Heart left ventricle (tissue), 16 donors: ENCODE results near the gene GBA3. TPM values are rescaled to one million over a fixed set of nuclear protein-coding genes. Genes with fewer than 3 reads are reported as not detected.

Experiments
- ATAC-seq, 4 donors: fragments of 200-7000 bp; cut with Tn5 transposase; one replicate each; pipeline ENCODE4 v1.9.1; 2020 to 2022; ENCODE audit warnings: moderate library complexity in 4 of 4, mild to moderate bottlenecking in 3 of 4, moderate number of reproducible peaks in 1 of 4
- DNase-seq, 5 donors: peaks; one replicate each; pipeline ENCODE4 v3.0.0-alpha.2; 2020
- H3K27ac ChIP-seq, 12 donors: fragments of 200-600 bp; sonication (generic) in 4 of 12; one replicate each; pipeline versions ENCODE4 v1.5.0 to v1.8.0; 2016 to 2022; ENCODE audit warnings: mild to moderate bottlenecking in 2 of 12
- H3K27me3 ChIP-seq, 9 donors: fragments of 200-600 bp; sonication (generic) in 2 of 9; one replicate each; pipeline versions ENCODE4 v1.5.1 to v1.8.0; 2016 to 2022; ENCODE audit warnings: mild to moderate bottlenecking in 3 of 9
- H3K36me3 ChIP-seq, 9 donors: fragments of 200-600 bp; sonication (generic) in 2 of 9; one replicate each; pipeline versions ENCODE4 v1.5.0 to v1.8.0; 2018 to 2022; ENCODE audit warnings: mild to moderate bottlenecking in 2 of 9
- H3K4me1 ChIP-seq, 12 donors: fragments of 200-600 bp; sonication (generic) in 4 of 12; one replicate each; pipeline versions ENCODE4 v1.5.0 to v1.8.0; 2016 to 2022; ENCODE audit warnings: mild to moderate bottlenecking in 3 of 12
- H3K4me3 ChIP-seq, 12 donors: fragments of 200-600 bp; sonication (generic) in 4 of 12; one replicate each; pipeline versions ENCODE4 v1.5.0 to v1.8.0; 2017 to 2022; ENCODE audit warnings: mild to moderate bottlenecking in 9 of 12, moderate library complexity in 4 of 12
- H3K9me3 ChIP-seq, 12 donors: fragments of 200-600 bp; sonication (generic) in 4 of 12; one replicate each; pipeline versions ENCODE4 v1.5.0 to v1.8.0; 2016 to 2022; ENCODE audit warnings: mild to moderate bottlenecking in 1 of 12
- CTCF ChIP-seq, 12 donors: fragments of 200-600 bp; sonication (generic) in 4 of 12; IDR thresholded peaks; one replicate each; pipeline versions ENCODE4 v1.5.0 to v1.8.0; 2018 to 2022; ENCODE audit warnings: antibody characterized with exemption in 12 of 12, mild to moderate bottlenecking in 5 of 12
- POLR2A ChIP-seq, 2 donors: fragments of 450-650 bp; IDR thresholded peaks; one replicate each; pipeline ENCODE4 v1.6.1; 2017; ENCODE audit warnings: antibody characterized with exemption in 2 of 2, mild to moderate bottlenecking in 2 of 2, moderate library complexity in 2 of 2
- WGBS, 4 donors: extraction: QIAGEN DNeasy Blood & Tissue Kit in 2 of 4; methylation state at CpG; one replicate each; pipeline versions ENCODE4 v1.1.5 to v1.1.7; 2013 to 2018; 5-methylcytosine and 5-hydroxymethylcytosine counted together
- intact Hi-C, 10 donors: fragments of 100-400 bp; cut with DNase I; formaldehyde crosslinking; loops; one replicate each; pipeline versions ENCODE4 v1.11.1 to v1.14.2; 2022
- polyA plus RNA-seq, 2 donors: library from polyadenylated mRNA; stranded (reverse); fragments of 200-250 nt; gene quantifications; one replicate each; pipeline ENCODE4 v1.2.3, GENCODE V29; 2013
- total RNA-seq, 9 donors: library from RNA; depleted of rRNA in 2 of 9; stranded (reverse); fragments of >200 nt in 2 of 9; fragmentation: NEBNext Ultra II Directional in 3 of 9; extraction: Animal tissue kit (Norgen Biotek cat#: 25700) in 3 of 9; gene quantifications; one replicate each; pipeline versions ENCODE4 v1.1.0 to v1.2.4, GENCODE V29; 2016 to 2023
- donor health status: ischemic (EF 13 %, LVEDD 7.1; RV severe dilation, severe dysfunction).
- donor health status: healthy with polysubstance abuse.
- donor health status: DM: no; HTN: yes; CAD: no.
- donor health status: DM: no; HTN: no; CAD: no.
- donor health status: ischemic (EF 25% LVEDD 6.9; RV normal size, moderate dysfunction).
- donor health status: ischemic (EF 25% LVEDD 5.7; RV mildly dilated, moderate dysfunction).
- donor health status: healthy.
- donor health status: DM: yes; HTN: yes; CAD: no.
- donor health status: ischemic (EF 35%, LVEDD 5.7; RV mildly dilated, moderate dysfunction).
- donor health status: nonischemic (EF 11% LVEDD 7.7; RV severe dilation, severe dysfunction).
- donor health status: DM: yes; HTN: yes; CAD: no.
- donor health status: PGD.
- donor health status: ischemic (EF 29% LVEDD 5.4; RV normal size, mild dysfunction).
- donor health status: nonischemic (EF 23%, LVEDD 6.1; RV moderate dilation, normal function).

Gene GBA3
- total and polyA plus RNA-seq, 11 donors: 0.16 TPM; not detected in 10

- TF ChIP-seq CTCF (IDR thresholded peaks at IDR 0.05): no peak
- no peak for TF ChIP-seq POLR2A (IDR thresholded peaks at IDR 0.05)
These were observed 131.4 kb downstream of the GBA3 start for GRCh38 chr4:22824091-22824490.

GRCh38 chr4:22842360-22843018 is 149.8 kb downstream of the GBA3 start:
- no peak overlapping the region for H3K27ac ChIP-seq
- no peak overlapping the region for H3K4me3 ChIP-seq
- no peaks in the 10 kb centered on the region for H3K36me3 ChIP-seq
- intact Hi-C loops: no loop called here
- ATAC-seq (no peak), DNase-seq (no peak)
- TF ChIP-seq POLR2A (IDR thresholded peaks at IDR 0.05): no peak
- TF ChIP-seq CTCF (IDR thresholded peaks at IDR 0.05): no peak
- H3K27me3 ChIP-seq: no peaks in the 10 kb centered on the region
- peaks cover 0 to 7% (median 0%) of the 10 kb centered on the region in 12 donors for H3K9me3 ChIP-seq
- 63 to 67% (median 66%) methylated on average over 5 of the region's 5 CpGs for WGBS, 4 donors
- no peaks in the 10 kb centered on the region for H3K4me1 ChIP-seq

More at GRCh38 chr4:22824091-22824490, 131.4 kb downstream of the GBA3 start:
- Histone ChIP-seq H3K27ac (no peak overlapping the region), H3K9me3 (no peaks in the 10 kb centered on the region), H3K27me3 (no peaks in the 10 kb centered on the region), H3K36me3 (no peaks in the 10 kb centered on the region), H3K4me1 (no peaks in the 10 kb centered on the region), H3K4me3 (no peak overlapping the region)
- intact Hi-C loops: no loop called here
- ATAC-seq (no peak), DNase-seq (no peak)
- WGBS, 4 donors: 88 to 91% (median 90%) methylated on average over 6 of the region's 6 CpGs

- DNase-seq (no peak), ATAC-seq (no peak)
- intact Hi-C loops: no loop called here
- WGBS, 4 donors: 90 to 96% (median 93%) methylated on average over 1 of the region's 1 CpG
- H3K27me3 ChIP-seq: no peaks in the 10 kb centered on the region
- H3K36me3 ChIP-seq: no peaks in the 10 kb centered on the region
- no peaks in the 10 kb centered on the region for H3K9me3 ChIP-seq
- TF ChIP-seq POLR2A (IDR thresholded peaks at IDR 0.05) (no peak), CTCF (IDR thresholded peaks at IDR 0.05) (no peak)
- H3K4me1 ChIP-seq: no peaks in the 10 kb centered on the region
- H3K27ac ChIP-seq: no peak overlapping the region
- H3K4me3 ChIP-seq: no peak overlapping the region
These were observed 155.6 kb downstream of the GBA3 start for GRCh38 chr4:22848332-22848731.

- no peaks in the 10 kb centered on the region for H3K36me3 ChIP-seq
- DNase-seq (no peak), ATAC-seq (no peak)
- no peaks in the 10 kb centered on the region for H3K9me3 ChIP-seq
- TF ChIP-seq POLR2A (IDR thresholded peaks at IDR 0.05) (no peak), CTCF (IDR thresholded peaks at IDR 0.05) (no peak)
- H3K4me3 ChIP-seq: no peak overlapping the region
- H3K27ac ChIP-seq: no peak overlapping the region
- intact Hi-C loops: no loop called here
- no peaks in the 10 kb centered on the region for H3K27me3 ChIP-seq
- no peaks in the 10 kb centered on the region for H3K4me1 ChIP-seq
These were observed 157.3 kb downstream of the GBA3 start for GRCh38 chr4:22850055-22850454.
